Retinal pigment epithelial cell (primary cell): ENCODE data around the gene LAMA2.

Experiments used
- DNase-seq: peaks from one replicate; pipeline ENCODE4 v3.0.0-alpha.2; 2010; ENCODE audit warnings: low read depth
- H3K4me3 ChIP-seq: 2 replicates; pipeline ENCODE4 v1.5.1; 2011; ENCODE audit warnings: mild to moderate bottlenecking, low read length, control low read depth, moderate library complexity
- TF ChIP-seq, protein P1 (sequence below): conservative IDR thresholded peaks from 2 replicates; pipeline ENCODE4 v1.5.1; 2011; ENCODE audit warnings: low read depth, low read length, control low read depth, inconsistent platforms

Gene LAMA2

DNA sequence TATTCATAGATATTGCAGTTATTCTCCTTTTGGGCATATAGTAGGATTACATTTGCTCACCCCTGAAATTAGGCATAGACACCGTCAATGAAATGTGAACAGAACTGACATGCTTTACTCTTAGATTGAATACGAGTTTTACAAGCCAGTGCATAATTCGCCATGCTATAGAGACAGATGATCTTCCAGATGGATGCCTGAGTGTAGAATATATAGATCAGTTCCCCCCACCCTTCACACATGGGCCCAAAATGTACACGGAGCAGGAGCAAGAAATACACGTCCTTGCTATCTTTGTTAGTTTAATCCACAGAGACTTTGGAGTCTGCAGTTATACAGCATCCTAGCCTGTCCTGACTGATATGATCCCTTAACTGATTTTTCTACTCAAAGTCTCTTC, 47.4 kb downstream of the LAMA2 start:
- TF ChIP-seq, protein P1, sequence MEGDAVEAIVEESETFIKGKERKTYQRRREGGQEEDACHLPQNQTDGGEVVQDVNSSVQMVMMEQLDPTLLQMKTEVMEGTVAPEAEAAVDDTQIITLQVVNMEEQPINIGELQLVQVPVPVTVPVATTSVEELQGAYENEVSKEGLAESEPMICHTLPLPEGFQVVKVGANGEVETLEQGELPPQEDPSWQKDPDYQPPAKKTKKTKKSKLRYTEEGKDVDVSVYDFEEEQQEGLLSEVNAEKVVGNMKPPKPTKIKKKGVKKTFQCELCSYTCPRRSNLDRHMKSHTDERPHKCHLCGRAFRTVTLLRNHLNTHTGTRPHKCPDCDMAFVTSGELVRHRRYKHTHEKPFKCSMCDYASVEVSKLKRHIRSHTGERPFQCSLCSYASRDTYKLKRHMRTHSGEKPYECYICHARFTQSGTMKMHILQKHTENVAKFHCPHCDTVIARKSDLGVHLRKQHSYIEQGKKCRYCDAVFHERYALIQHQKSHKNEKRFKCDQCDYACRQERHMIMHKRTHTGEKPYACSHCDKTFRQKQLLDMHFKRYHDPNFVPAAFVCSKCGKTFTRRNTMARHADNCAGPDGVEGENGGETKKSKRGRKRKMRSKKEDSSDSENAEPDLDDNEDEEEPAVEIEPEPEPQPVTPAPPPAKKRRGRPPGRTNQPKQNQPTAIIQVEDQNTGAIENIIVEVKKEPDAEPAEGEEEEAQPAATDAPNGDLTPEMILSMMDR: no peak
- no peak overlapping the region for H3K4me3 ChIP-seq
- no peak for DNase-seq

DNA sequence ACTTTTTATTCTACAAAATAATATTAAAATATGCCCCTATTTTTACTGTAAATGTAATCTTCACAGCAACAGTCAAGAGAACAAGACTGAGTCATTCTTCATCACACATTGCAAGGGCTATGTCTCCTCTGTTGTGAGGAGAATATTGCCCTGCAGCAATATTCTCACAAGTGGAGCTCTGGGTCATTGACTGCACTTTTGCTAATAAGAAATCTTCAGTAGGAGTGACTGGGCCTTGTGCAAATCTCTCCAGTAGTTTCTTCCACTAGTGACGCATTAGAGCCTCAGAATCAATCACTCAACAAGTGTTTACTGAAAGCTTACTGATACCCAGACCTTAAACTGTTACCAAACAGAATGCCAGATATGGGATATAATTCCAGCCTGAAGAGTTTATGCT, 49.1 kb downstream of the LAMA2 start:
- TF ChIP-seq, protein P1: no peak
- DNase-seq: no peak
- no peak overlapping the region for H3K4me3 ChIP-seq

DNA sequence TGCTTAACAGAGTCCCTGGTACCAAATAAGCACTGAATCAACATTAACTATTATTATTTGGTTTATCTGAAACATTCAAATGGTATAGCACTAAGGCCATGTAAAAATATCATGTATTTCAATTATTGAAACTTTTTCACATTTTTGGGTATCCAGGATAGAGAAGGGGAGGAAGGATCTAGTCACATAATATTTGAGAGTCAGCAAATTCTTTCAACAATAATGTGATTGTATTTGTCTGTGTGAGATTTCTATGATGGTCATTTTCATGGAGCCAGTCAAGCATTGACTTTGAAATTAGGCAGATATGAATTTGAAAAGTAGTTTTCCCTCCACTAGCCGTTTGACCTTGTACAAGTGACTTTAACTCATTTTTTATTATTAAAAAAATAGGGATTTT, 67.9 kb downstream of the LAMA2 start:
- TF ChIP-seq, protein P1: no peak
- H3K4me3 ChIP-seq: no peak overlapping the region
- no peak for DNase-seq

DNA sequence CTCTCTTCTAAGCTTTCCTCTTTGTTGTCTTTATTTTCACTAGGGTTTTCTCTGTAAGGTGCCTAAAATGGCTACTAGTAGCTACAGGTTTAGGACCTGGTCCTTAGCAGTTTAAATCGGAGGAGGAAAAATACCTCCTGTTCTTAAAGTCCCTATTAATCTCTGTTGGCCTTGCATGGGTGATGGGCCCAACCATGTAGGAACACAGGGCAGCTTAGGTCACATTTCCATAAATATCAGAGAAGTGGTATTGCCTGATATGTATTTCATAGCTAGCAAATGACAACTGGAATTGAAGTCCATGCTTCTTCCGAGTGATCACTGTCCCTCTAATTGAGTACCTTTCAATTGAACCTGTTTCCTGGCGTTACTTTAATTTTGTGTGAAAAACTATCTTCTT, 70.0 kb downstream of the LAMA2 start:
- H3K4me3 ChIP-seq: no peak overlapping the region
- DNase-seq: no peak
- TF ChIP-seq, protein P1: no peak

DNA sequence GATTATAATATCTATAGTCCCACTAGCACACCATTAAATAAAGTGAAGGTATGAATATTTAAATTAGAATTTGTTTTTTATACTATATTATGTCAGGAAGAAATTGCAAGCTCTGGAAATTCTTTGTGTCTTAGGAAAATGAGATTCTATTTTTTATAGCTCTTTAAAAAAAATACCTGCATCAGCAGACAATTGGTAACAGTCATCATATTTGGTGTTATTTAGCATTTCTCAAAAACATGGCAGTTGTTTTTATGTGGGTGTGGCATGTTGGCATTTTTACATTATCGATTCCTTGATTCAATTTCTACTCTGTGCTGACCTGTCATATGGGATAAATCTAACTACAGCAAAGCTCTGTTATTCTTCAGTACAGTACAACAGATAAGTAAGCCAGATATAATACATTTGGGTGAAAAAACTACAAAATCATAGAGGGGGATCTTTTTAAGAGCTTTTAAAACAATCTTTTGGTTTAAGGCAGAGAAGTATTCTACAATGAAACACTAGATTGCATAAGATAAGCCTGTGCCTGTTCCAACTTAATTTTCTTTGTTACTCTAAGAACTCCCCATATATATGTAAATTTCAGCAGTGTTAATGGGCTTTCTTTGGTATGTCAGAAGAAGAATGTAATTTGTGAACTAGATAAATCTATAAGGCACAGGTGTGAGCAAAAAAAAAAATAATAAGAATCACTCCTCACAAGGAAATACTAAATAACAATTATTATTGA, 71.5 kb downstream of the LAMA2 start:
- TF ChIP-seq, protein P1: no peak
- DNase-seq: no peak
- no peak overlapping the region for H3K4me3 ChIP-seq

DNA sequence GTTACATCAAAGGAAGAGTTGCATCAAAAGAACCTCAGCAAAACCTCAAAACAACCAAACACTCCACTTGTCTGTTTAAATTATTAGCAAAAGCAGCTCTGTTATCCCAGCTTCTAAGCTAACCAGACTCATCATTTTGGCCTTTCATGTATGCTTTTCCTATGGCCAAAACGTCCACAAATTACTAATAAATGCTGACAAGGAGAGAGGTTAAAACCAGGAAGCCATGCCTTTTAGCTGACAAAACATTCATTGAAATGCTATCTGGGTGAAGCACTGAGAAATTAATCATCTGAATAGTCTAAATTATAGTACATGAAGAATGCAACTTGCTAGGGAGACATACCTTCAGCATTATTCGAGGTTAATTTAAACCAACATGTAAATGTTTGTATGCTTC, 80.6 kb downstream of the LAMA2 start:
- no peak overlapping the region for H3K4me3 ChIP-seq
- DNase-seq: no peak
- TF ChIP-seq, protein P1: no peak

DNA sequence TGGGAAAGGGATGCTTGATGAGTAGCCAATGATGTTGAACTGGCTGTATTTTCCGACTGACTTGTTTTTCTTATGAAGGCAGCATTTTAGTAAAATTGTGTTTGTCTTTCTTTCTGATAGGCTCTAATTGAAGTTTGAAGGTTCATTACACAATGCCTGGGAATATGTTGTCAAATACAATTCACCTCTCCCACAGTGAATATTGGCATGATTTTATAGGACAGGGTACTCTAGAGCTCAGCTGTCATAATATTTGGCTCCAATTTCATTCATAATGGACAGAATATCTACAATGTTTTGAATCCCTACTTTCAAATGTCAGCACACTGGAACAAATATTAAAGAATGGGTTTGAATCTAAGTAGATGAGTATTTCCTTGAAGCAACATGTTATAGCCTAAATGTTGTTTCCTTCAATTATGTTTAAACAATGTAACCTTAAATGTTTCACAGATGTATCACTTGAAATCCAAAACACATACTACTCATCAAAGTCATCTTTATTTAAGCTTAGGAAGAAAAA, 81.4 kb downstream of the LAMA2 start:
- no peak overlapping the region for H3K4me3 ChIP-seq
- no peak for DNase-seq
- TF ChIP-seq, protein P1: no peak
